ENCODE data around the gene STXBP1.

The STXBP1 gene

GRCh38 chr9:127694890-127695720 is 83.0 kb downstream of the STXBP1 start:
- no peak for DNase-seq

- DNase-seq = no peak
These were observed 85.5 kb downstream of the STXBP1 start for GRCh38 chr9:127697575-127697974.

- DNase-seq = no peak
These were observed 86.3 kb downstream of the STXBP1 start for GRCh38 chr9:127698386-127698785.

- DNase-seq = peak; percentile 75
These were observed 87.1 kb downstream of the STXBP1 start for GRCh38 chr9:127698985-127699670.

GRCh38 chr9:127700140-127700539 is 88.1 kb downstream of the STXBP1 start:
- no peak for DNase-seq

- peak; percentile 77 for DNase-seq
These were observed 88.6 kb downstream of the STXBP1 start for GRCh38 chr9:127700594-127701255.

GRCh38 chr9:127703289-127703946 is 91.3 kb downstream of the STXBP1 start:
- no peak for DNase-seq

- no peak for DNase-seq
These were observed 93.7 kb downstream of the STXBP1 start for GRCh38 chr9:127705577-127706379.

- DNase-seq = peak; percentile 66
These were observed 94.8 kb downstream of the STXBP1 start, which contains the start of gene CFAP157 for GRCh38 chr9:127706836-127707241. TSS of gene CFAP157 (plus strand) at chr9:127706988. CDS start at chr9:127707032, 44 bp downstream.

GRCh38 chr9:127707766-127708165 is 95.7 kb downstream of the STXBP1 start:
- DNase-seq = no peak

- no peak for DNase-seq
These were observed 97.0 kb downstream of the STXBP1 start for GRCh38 chr9:127708952-127709587.

- DNase-seq = peak; percentile 33
These were observed 98.2 kb downstream of the STXBP1 start for GRCh38 chr9:127710204-127710783.

GRCh38 chr9:127711226-127711701 is 99.2 kb downstream of the STXBP1 start:
- no peak for DNase-seq

- DNase-seq = peak; percentile 95
These were observed 99.8 kb downstream of the STXBP1 start for GRCh38 chr9:127711831-127712274.

- DNase-seq = no peak
These were observed 100.3 kb downstream of the STXBP1 start for GRCh38 chr9:127712371-127712770.

GRCh38 chr9:127712867-127713266 is 100.8 kb downstream of the STXBP1 start:
- no peak for DNase-seq

GRCh38 chr9:127714020-127714750 is 102.1 kb downstream of the STXBP1 start:
- no peak for DNase-seq

- DNase-seq = no peak
These were observed 102.9 kb downstream of the STXBP1 start for GRCh38 chr9:127714951-127715469.

GRCh38 chr9:127715470-127716337 is 103.6 kb downstream of the STXBP1 start, which contains the start of the genes PTRH1 and TTC16:
TSS of gene PTRH1 (minus strand) at chr9:127715663. CDS start at chr9:127715639, 24 bp downstream.
TSS of gene TTC16 (plus strand) at chr9:127716079. CDS start at chr9:127716146, 67 bp downstream.
- peak; percentile 96 for DNase-seq
